Small intestine (tissue), 7 donors: ENCODE measurements around the gene NUDC. TPM values are rescaled to one million over a fixed set of nuclear protein-coding genes. Genes with fewer than 3 reads are reported as not detected.

Source experiments
- DNase-seq, 2 donors: peaks; one replicate each; pipeline versions ENCODE4 v3.0.0 to v3.0.0-alpha.2; 2013
- FAIRE-seq: peaks from 2 replicates; lab custom pipeline; 2012; peaks lifted over from hg19 to GRCh38; lab: Jason Lieb, UNC
- H3K27ac ChIP-seq, 3 donors: one replicate each; pipeline ENCODE4 v1.5.1; 2013; ENCODE audit warnings: low read length in 2 of 3, mild to moderate bottlenecking in 2 of 3, control low read depth in 1 of 3, inconsistent platforms in 1 of 3, low read depth in 1 of 3, moderate library complexity in 1 of 3
- H3K27me3 ChIP-seq, 3 donors: one replicate each; pipeline ENCODE4 v1.6.1; 2013; ENCODE audit warnings: low read length in 3 of 3, inconsistent platforms in 1 of 3; ENCODE audit not compliant: control insufficient read depth in 3 of 3, insufficient read depth in 3 of 3
- H3K36me3 ChIP-seq, 3 donors: one replicate each; pipeline ENCODE4 v1.6.1; 2013; ENCODE audit warnings: low read length in 3 of 3, inconsistent platforms in 1 of 3, low read depth in 1 of 3, mild to moderate bottlenecking in 1 of 3, moderate library complexity in 1 of 3; ENCODE audit not compliant: control insufficient read depth in 3 of 3, insufficient read depth in 2 of 3
- H3K4me1 ChIP-seq, 3 donors: one replicate each; pipeline ENCODE4 v1.6.1; 2013; ENCODE audit warnings: low read length in 2 of 3, inconsistent platforms in 1 of 3, low read depth in 1 of 3, mild to moderate bottlenecking in 1 of 3, moderate library complexity in 1 of 3; ENCODE audit not compliant: control insufficient read depth in 3 of 3, insufficient read depth in 2 of 3
- H3K4me3 ChIP-seq, 3 donors: one replicate each; pipeline ENCODE4 v1.5.1; 2013; ENCODE audit warnings: low read length in 3 of 3, control low read depth in 1 of 3, inconsistent platforms in 1 of 3, low read depth in 1 of 3, mild to moderate bottlenecking in 1 of 3, moderate library complexity in 1 of 3
- H3K9me3 ChIP-seq, 2 donors: one replicate each; pipeline ENCODE4 v1.6.1; 2013; ENCODE audit warnings: low read depth in 1 of 2, low read length in 1 of 2; ENCODE audit not compliant: control insufficient read depth in 2 of 2, insufficient read depth in 1 of 2
- WGBS, 3 donors: extraction: QIAGEN DNeasy Blood & Tissue Kit; methylation state at CpG; one replicate each; pipeline ENCODE4 v1.1.7; 2013; 5-methylcytosine and 5-hydroxymethylcytosine counted together
- polyA plus RNA-seq, 4 donors: library from polyadenylated mRNA; stranded (reverse) in 3 of 4; unstranded in 1 of 4; fragments of 200-250 nt in 3 of 4; fragments of 120-200 nt in 1 of 4; gene quantifications; one replicate each; pipeline versions ENCODE4 v1.2.1 to v1.2.3, GENCODE V29; 2013
- donor health status: healthy with polysubstance abuse.
- donor health status: control.
- donor health status: control.
- donor health status: Bipolar disorder and iron deficiency.
- donor health status: healthy.

Gene NUDC
- polyA plus RNA-seq, 4 donors = 39.4 to 70.5 (median 50.1) TPM

GRCh38 chr1:26887125-26887524, 34.4 kb upstream of the NUDC start:
- no peak for FAIRE-seq
- Histone ChIP-seq H3K4me3 (no peak overlapping the region), H3K36me3 (peaks cover 8 to 65% (median 21%) of the 10 kb centered on the region in 3 donors), H3K9me3 (no peaks in the 10 kb centered on the region), H3K27ac (no peak overlapping the region), H3K4me1 (peaks cover 0 to 30% (median 3%) of the 10 kb centered on the region in 3 donors), H3K27me3 (no peaks in the 10 kb centered on the region)
- 83 to 88% (median 87%) methylated on average over 1 of the region's 1 CpG for WGBS, 3 donors
- peak; percentile 30 to 39 for DNase-seq

- DNase-seq (no peak), FAIRE-seq (no peak)
- Histone ChIP-seq H3K4me1 (peaks cover 0 to 30% (median 3%) of the 10 kb centered on the region in 3 donors), H3K36me3 (peaks cover 13 to 66% (median 16%) of the 10 kb centered on the region in 3 donors), H3K4me3 (no peak overlapping the region), H3K9me3 (no peaks in the 10 kb centered on the region), H3K27me3 (no peaks in the 10 kb centered on the region), H3K27ac (no peak overlapping the region)
- 82 to 100% (median 88%) methylated on average over 1 of the region's 1 CpG for WGBS, 3 donors
These were observed 33.3 kb upstream of the NUDC start for GRCh38 chr1:26888231-26888630.

- Histone ChIP-seq H3K27ac (peak within 1 kb of the TSS; percentile 90 to 97 (median 97)), H3K9me3 (no peaks in the 10 kb centered on the region), H3K4me3 (peak within 1 kb of the TSS; percentile 79 to 95 (median 87)), H3K36me3 (peaks cover 9 to 66% (median 16%) of the 10 kb centered on the region in 3 donors), H3K27me3 (no peaks in the 10 kb centered on the region), H3K4me1 (peaks cover 0 to 27% (median 3%) of the 10 kb centered on the region in 3 donors)
- WGBS, 3 donors = 0 to 1% (median 1%) methylated on average over 85 to 89 of the region's 89 CpGs
- FAIRE-seq (no peak), DNase-seq (peak; percentile 90 to 94)
These were observed 31.7 kb upstream of the NUDC start, which contains the start of gene GPN2 for GRCh38 chr1:26889551-26890466. Gene GPN2 (minus strand): TSS chr1:26890283. CDS start chr1:26890096, 187 bp downstream.

- H3K9me3 ChIP-seq = no peaks in the 10 kb centered on the region
- no peak for FAIRE-seq
- H3K4me1 ChIP-seq = peaks cover 0 to 23% (median 3%) of the 10 kb centered on the region in 3 donors
- H3K27me3 ChIP-seq = no peaks in the 10 kb centered on the region
- peak overlapping the region; percentile 90 to 97 (median 97) for H3K27ac ChIP-seq
- 1 to 4% (median 1%) methylated on average over 12 of the region's 12 CpGs for WGBS, 3 donors
- H3K36me3 ChIP-seq = peaks cover 5 to 67% (median 14%) of the 10 kb centered on the region in 3 donors
- H3K4me3 ChIP-seq = peak overlapping the region; percentile 79 to 95 (median 87)
- peak in 1 of 2 donors; percentile 25 for DNase-seq
These were observed 31.1 kb upstream of the NUDC start for GRCh38 chr1:26890467-26890796.

GRCh38 chr1:26894263-26894662, 27.3 kb upstream of the NUDC start:
- FAIRE-seq (no peak), DNase-seq (no peak)
- Histone ChIP-seq H3K36me3 (peaks cover 5 to 66% (median 14%) of the 10 kb centered on the region in 3 donors), H3K4me3 (no peak overlapping the region), H3K9me3 (no peaks in the 10 kb centered on the region), H3K27me3 (no peaks in the 10 kb centered on the region), H3K4me1 (peaks cover 2 to 18% (median 2%) of the 10 kb centered on the region in 3 donors), H3K27ac (no peak overlapping the region)
- WGBS, 3 donors = 94 to 98% (median 94%) methylated on average over 13 of the region's 13 CpGs

GRCh38 chr1:26897351-26897750, 24.2 kb upstream of the NUDC start:
- H3K4me3 ChIP-seq = no peak overlapping the region
- 91 to 96% (median 93%) methylated on average over 9 of the region's 9 CpGs for WGBS, 3 donors
- H3K27ac ChIP-seq = no peak overlapping the region
- FAIRE-seq = no peak
- peaks cover 3 to 10% (median 3%) of the 10 kb centered on the region in 3 donors for H3K4me1 ChIP-seq
- no peaks in the 10 kb centered on the region for H3K27me3 ChIP-seq
- DNase-seq = no peak
- peaks cover 3 to 55% (median 14%) of the 10 kb centered on the region in 3 donors for H3K36me3 ChIP-seq
- H3K9me3 ChIP-seq = no peaks in the 10 kb centered on the region

GRCh38 chr1:26900001-26900814, 21.3 kb upstream of the NUDC start, which contains the start of gene GPATCH3:
Gene GPATCH3 (minus strand): TSS chr1:26900467. CDS start chr1:26900442, 25 bp downstream.
- H3K4me1 ChIP-seq = peaks cover 3 to 16% (median 3%) of the 10 kb centered on the region in 3 donors
- peak within 1 kb of the TSS; percentile 61 to 86 (median 83) for H3K27ac ChIP-seq
- peak within 1 kb of the TSS; percentile 62 to 88 (median 73) for H3K4me3 ChIP-seq
- H3K36me3 ChIP-seq = peaks cover 0 to 27% (median 6%) of the 10 kb centered on the region in 3 donors
- no peaks in the 10 kb centered on the region for H3K27me3 ChIP-seq
- no peak for FAIRE-seq
- DNase-seq = peak; percentile 93 to 97
- 0 to 1% (median 0%) methylated on average over 50 of the region's 50 CpGs for WGBS, 3 donors
- H3K9me3 ChIP-seq = no peaks in the 10 kb centered on the region
